HepG2 (cell line): Measurements from ENCODE around the gene BAZ1B. TPM values are rescaled to one million over a fixed set of nuclear protein-coding genes. Genes with fewer than 3 reads are reported as not detected.

Experiments used
- ASH2L ChIP-seq: fragments of 300-600, 200-600 bp; sonication (generic); IDR thresholded peaks from 2 replicates; pipeline ENCODE4 v1.7.0; 2017; ENCODE audit warnings: low read depth, mild to moderate bottlenecking, moderate library complexity, mixed read lengths, low read length; ENCODE audit not compliant: insufficient read length
- E2F5 ChIP-seq: sonication (generic); formaldehyde crosslinking; conservative IDR thresholded peaks from 2 replicates; pipeline ENCODE4 v1.4.0; 2020; ENCODE audit warnings: missing genetic modification reagents
- FLYWCH1 ChIP-seq: sonication (generic); formaldehyde crosslinking; IDR thresholded peaks from 2 replicates; pipeline ENCODE4 v1.8.1; 2023; ENCODE audit warnings: mild to moderate bottlenecking, missing genetic modification reagents
- GTF3A ChIP-seq: sonication (generic); formaldehyde crosslinking; conservative IDR thresholded peaks from 2 replicates; pipeline ENCODE4 v1.4.0; 2020; ENCODE audit warnings: mild to moderate bottlenecking, missing genetic modification reagents
- HDAC6 ChIP-seq: fragments of 200-600 bp; sonication (generic); IDR thresholded peaks from 2 replicates; pipeline ENCODE4 v1.7.0; 2017; ENCODE audit warnings: mild to moderate bottlenecking, antibody characterized with exemption, low read length, low read depth
- HNF4A ChIP-seq: sonication (generic); formaldehyde crosslinking; IDR thresholded peaks from 2 replicates; pipeline ENCODE4 v1.4.0; 2020; ENCODE audit warnings: missing genetic modification reagents
- NR0B2 ChIP-seq: sonication (generic); formaldehyde crosslinking; IDR thresholded peaks from 2 replicates; pipeline ENCODE4 v1.4.0; 2020; ENCODE audit warnings: mild to moderate bottlenecking, missing genetic modification reagents
- RAD51 ChIP-seq: fragments of 450-650 bp; IDR thresholded peaks from 2 replicates; pipeline ENCODE4 v1.6.1; 2016; ENCODE audit warnings: borderline replicate concordance
- RBAK ChIP-seq: sonication (generic); formaldehyde crosslinking; IDR thresholded peaks from 2 replicates; pipeline ENCODE4 v1.5.1; 2020; ENCODE audit warnings: mild to moderate bottlenecking, missing genetic modification reagents
- SNAPC2 ChIP-seq: sonication (generic); formaldehyde crosslinking; IDR thresholded peaks from 2 replicates; pipeline ENCODE4 v1.8.1; 2022; ENCODE audit warnings: mild to moderate bottlenecking, missing genetic modification reagents
- ZBTB33 ChIP-seq: sonication (generic); formaldehyde crosslinking; IDR thresholded peaks from 2 replicates; pipeline ENCODE4 v1.4.0; 2020; ENCODE audit warnings: missing genetic modification reagents
- ZNF136 ChIP-seq: sonication (generic); formaldehyde crosslinking; IDR thresholded peaks from 2 replicates; pipeline ENCODE4 v1.8.1; 2022; ENCODE audit warnings: low read depth, mild to moderate bottlenecking, moderate library complexity, missing genetic modification reagents
- ZNF207 ChIP-seq: fragments of 450-650 bp; IDR thresholded peaks from 2 replicates; pipeline ENCODE4 v1.6.1; 2016; ENCODE audit warnings: antibody characterized with exemption, borderline replicate concordance
- ZNF256 ChIP-seq: sonication (generic); formaldehyde crosslinking; conservative IDR thresholded peaks from 2 replicates; pipeline ENCODE4 v1.4.0; 2020; ENCODE audit warnings: missing genetic modification reagents
- ZNF280D ChIP-seq: sonication (generic); formaldehyde crosslinking; IDR thresholded peaks from 2 replicates; pipeline ENCODE4 v1.5.1; 2020; ENCODE audit warnings: mild to moderate bottlenecking, missing genetic modification reagents
- ZNF350 ChIP-seq: sonication (generic); formaldehyde crosslinking; IDR thresholded peaks from 2 replicates; pipeline ENCODE4 v1.4.0; 2020; ENCODE audit warnings: mild to moderate bottlenecking, low read depth, missing genetic modification reagents, borderline replicate concordance
- ZNF550 ChIP-seq: sonication (generic); formaldehyde crosslinking; IDR thresholded peaks from 2 replicates; pipeline ENCODE4 v1.4.0; 2020; ENCODE audit warnings: mild to moderate bottlenecking, missing genetic modification reagents, borderline replicate concordance
- ZNF652 ChIP-seq: IDR thresholded peaks from 2 replicates; pipeline ENCODE4 v1.6.1; 2016; ENCODE audit warnings: low read depth, borderline replicate concordance
- ZNF713 ChIP-seq: sonication (generic); formaldehyde crosslinking; IDR thresholded peaks from 2 replicates; pipeline ENCODE4 v1.4.0; 2020; ENCODE audit warnings: mild to moderate bottlenecking, missing genetic modification reagents
- ZNF770 ChIP-seq: sonication (generic); formaldehyde crosslinking; IDR thresholded peaks from 2 replicates; pipeline ENCODE4 v1.5.0; 2020; ENCODE audit warnings: mild to moderate bottlenecking, missing genetic modification reagents
- polyA plus RNA-seq, 8 experiments: library from polyadenylated mRNA; depleted of rRNA in 3 of 8; stranded (reverse) in 7 of 8; unstranded in 1 of 8; fragments of >200 nt; fragmentation: Illumina TruSeq in 4 of 8; extraction: Trizol in 4 of 8; gene quantifications; 2 replicates each; pipeline versions ENCODE4 v1.2.1 to v1.2.3, GENCODE V29; 2011 to 2016; ENCODE audit warnings: low read depth in 4 of 8, missing spikeins in 1 of 8, mixed read lengths in 1 of 8; ENCODE audit not compliant: insufficient read depth in 1 of 8
- total RNA-seq, 5 experiments: library from RNA; depleted of rRNA; stranded (reverse); fragments of >200 nt; fragmentation: Illumina TruSeq; extraction: Trizol; gene quantifications; 2 replicates each; pipeline ENCODE4 v1.2.3, GENCODE V29; 2016; ENCODE audit warnings: low read depth in 1 of 5

The BAZ1B gene
- total and polyA plus RNA-seq, 2 of the 13 experiments (the other 11 are each of a cell fraction or from before 2014, with no cell fraction given): 18.6 to 69.4 TPM

GRCh38 chr7:73557397-73558257 is 35.5 kb upstream of the BAZ1B start, which contains the start of gene BCL7B (continued):
- TF ChIP-seq ZNF280D (CRISPR knock-in tag) (peak; percentile 84), ZBTB33 (peak; percentile 7; the same call in 1 of the 2 replicates), ZNF770 (peak; percentile 91), ZNF256 (CRISPR knock-in tag) (peak; percentile 96), ZNF550 (CRISPR knock-in tag) (no peak), RBAK (CRISPR knock-in tag) (no peak), ZNF207 (no peak), SNAPC2 (no peak), RAD51 (no peak), ZNF652 (CRISPR knock-in tag) (no peak), FLYWCH1 (no peak), ZNF350 (CRISPR knock-in tag) (peak; percentile 49; the same call in 1 of the 2 replicates), ZNF713 (CRISPR knock-in tag) (no peak), HNF4A (CRISPR knock-in tag) (peak; percentile 45; the same call in 1 of the 2 replicates), ZNF136 (CRISPR knock-in tag) (0 out of 2 replicates have a peak, but pooled peaks have one; percentile 88), HDAC6 (no peak), GTF3A (CRISPR knock-in tag) (no peak), E2F5 (CRISPR knock-in tag) (no peak), ASH2L (peak; percentile 81), NR0B2 (CRISPR knock-in tag) (peak; percentile 98)
